ENCODE measurements around the gene LAMB3.

Gene LAMB3

DNA sequence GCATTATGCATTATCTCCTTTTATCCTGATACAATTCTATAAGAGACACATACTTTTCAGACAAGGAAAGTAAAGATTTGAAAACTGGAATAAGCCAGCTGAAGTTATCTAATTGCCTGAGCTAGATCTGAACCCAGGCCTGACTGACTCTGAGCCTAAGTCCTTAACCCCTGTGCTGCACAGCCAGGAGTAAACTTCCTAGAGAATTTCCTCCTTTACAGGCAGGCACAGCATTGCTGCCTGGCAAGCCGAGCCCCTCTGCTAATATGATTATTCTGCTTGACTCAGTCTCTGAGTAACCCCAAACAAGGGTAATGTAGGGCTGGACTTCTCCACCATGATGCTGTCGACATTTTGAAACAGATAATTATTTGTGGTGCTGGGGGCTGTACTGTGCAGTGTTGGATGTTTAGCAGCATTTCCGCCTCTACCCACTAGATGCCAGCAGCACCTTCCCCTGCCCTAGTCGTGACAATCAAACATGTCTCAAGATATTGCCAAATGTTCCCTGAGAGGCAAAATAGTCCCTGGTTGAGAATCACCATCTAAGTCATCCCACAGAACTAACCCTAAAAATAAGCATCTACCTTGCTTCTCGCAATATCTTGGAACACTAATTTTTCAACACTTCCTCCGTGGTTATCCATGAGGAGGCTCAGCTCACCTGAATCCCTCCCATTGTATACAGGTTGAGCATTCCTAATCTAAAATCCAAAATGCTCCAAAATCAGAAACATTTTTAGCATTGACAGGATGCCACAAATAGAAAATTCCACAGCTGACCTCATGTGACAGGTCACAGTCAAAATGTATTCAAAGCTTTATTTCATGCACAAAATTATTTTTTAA lies 50.2 kb downstream of the LAMB3 start:
- FAIRE-seq (peak; percentile 74), DNase-seq (ENCODE audit: insufficient read length, low spot score) (no peak)
- TF ChIP-seq POU2F2 (IDR thresholded peaks at IDR 0.05; ENCODE audit: low read depth, low read length) (no peak), POLR2A (IDR thresholded peaks at IDR 0.05; ENCODE audit: low read depth, low read length) (no peak), TAF1 (IDR thresholded peaks at IDR 0.05; ENCODE audit: low read depth, low read length) (no peak), SPI1 (IDR thresholded peaks at IDR 0.05; ENCODE audit: low read depth, low read length) (no peak), POLR2AphosphoS5 (IDR thresholded peaks at IDR 0.05; ENCODE audit: low read depth, low read length) (no peak), PAX5 (IDR thresholded peaks at IDR 0.05; ENCODE audit: insufficient read depth, low read length, severe bottlenecking) (no peak)

DNA sequence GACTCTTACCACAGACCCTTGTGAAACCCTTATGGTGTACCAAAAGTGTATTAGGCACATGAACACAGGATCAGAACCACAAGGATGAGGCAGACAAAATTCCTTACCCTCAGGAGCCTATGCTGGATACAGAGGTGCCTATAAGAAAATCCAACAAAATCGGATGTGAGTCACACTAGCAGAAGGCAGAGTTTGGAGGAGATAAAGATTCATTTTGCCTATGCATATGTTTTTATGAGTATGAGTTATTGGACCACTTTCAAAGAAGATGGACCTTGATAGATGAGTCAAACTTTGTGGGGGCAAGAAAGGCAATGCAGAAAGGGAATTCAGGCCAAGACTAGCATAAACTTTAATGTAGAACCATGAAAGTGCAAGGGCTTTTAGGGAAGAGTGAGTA lies 51.7 kb downstream of the LAMB3 start:
- DNase-seq (ENCODE audit: insufficient read length, low spot score) = no peak
- TF ChIP-seq SPI1 (IDR thresholded peaks at IDR 0.05; ENCODE audit: low read depth, low read length) (no peak), POLR2AphosphoS5 (IDR thresholded peaks at IDR 0.05; ENCODE audit: low read depth, low read length) (no peak), TAF1 (IDR thresholded peaks at IDR 0.05; ENCODE audit: low read depth, low read length) (no peak), POLR2A (IDR thresholded peaks at IDR 0.05; ENCODE audit: low read depth, low read length) (no peak), PAX5 (IDR thresholded peaks at IDR 0.05; ENCODE audit: insufficient read depth, low read length, severe bottlenecking) (no peak), POU2F2 (IDR thresholded peaks at IDR 0.05; ENCODE audit: low read depth, low read length) (no peak)
- FAIRE-seq = no peak

GRCh38 chr1:209598227-209598626 lies 54.0 kb downstream of the LAMB3 start:
- FAIRE-seq (no peak), DNase-seq (ENCODE audit: insufficient read length, low spot score) (no peak)
- TF ChIP-seq SPI1 (IDR thresholded peaks at IDR 0.05; ENCODE audit: low read depth, low read length) (no peak), PAX5 (IDR thresholded peaks at IDR 0.05; ENCODE audit: insufficient read depth, low read length, severe bottlenecking) (no peak), POLR2A (IDR thresholded peaks at IDR 0.05; ENCODE audit: low read depth, low read length) (no peak), TAF1 (IDR thresholded peaks at IDR 0.05; ENCODE audit: low read depth, low read length) (no peak), POLR2AphosphoS5 (IDR thresholded peaks at IDR 0.05; ENCODE audit: low read depth, low read length) (no peak), POU2F2 (IDR thresholded peaks at IDR 0.05; ENCODE audit: low read depth, low read length) (no peak)

- no peak for FAIRE-seq
These were observed 54.7 kb downstream of the LAMB3 start for GRCh38 chr1:209597499-209597898.

DNA sequence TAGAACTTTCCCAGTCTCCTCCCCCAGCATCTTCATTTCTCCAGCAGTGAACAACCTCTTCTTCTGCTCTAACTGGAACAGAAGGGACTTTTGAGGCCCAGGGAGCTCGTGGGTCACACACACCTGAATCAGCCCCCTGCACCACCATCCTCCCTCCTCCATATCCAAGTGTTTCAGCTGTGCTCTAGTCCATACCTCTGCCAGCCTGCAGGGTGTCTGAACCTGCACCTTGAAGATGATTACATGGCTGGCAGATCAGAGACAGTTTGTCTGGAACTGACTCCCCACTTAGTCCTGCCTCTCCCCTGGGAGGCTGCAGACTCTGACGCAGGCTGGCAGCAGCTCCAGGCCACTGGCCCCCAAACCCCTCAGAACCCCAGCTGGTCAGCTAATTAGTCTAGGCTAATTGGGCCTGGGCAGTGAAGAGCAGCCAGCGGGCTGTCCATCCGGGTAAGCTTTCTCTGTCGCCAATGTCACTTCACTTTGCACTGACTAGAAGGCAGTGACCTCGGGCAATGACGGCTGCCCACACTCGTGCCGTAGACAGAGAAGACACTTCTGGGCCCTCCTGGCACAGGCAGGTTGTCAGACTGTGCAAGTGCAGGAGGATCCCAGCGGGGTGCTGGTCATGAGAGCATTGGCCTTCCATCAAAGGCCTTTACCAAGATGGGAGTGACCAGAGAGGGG lies 56.5 kb downstream of the LAMB3 start:
- no peak for TF ChIP-seq SPI1 (IDR thresholded peaks at IDR 0.05; ENCODE audit: low read depth, low read length)
- TF ChIP-seq POU2F2 (IDR thresholded peaks at IDR 0.05; ENCODE audit: low read depth, low read length) = no peak
- no peak for TF ChIP-seq POLR2A (IDR thresholded peaks at IDR 0.05; ENCODE audit: low read depth, low read length)
- FAIRE-seq (no peak), DNase-seq (ENCODE audit: insufficient read length, low spot score) (no peak)

More at GRCh38 chr1:209597499-209597898, 54.7 kb downstream of the LAMB3 start:
- no peak for DNase-seq (ENCODE audit: insufficient read length, low spot score)
- TF ChIP-seq POLR2A (IDR thresholded peaks at IDR 0.05; ENCODE audit: low read depth, low read length) (no peak), PAX5 (IDR thresholded peaks at IDR 0.05; ENCODE audit: insufficient read depth, low read length, severe bottlenecking) (no peak), TAF1 (IDR thresholded peaks at IDR 0.05; ENCODE audit: low read depth, low read length) (no peak), POLR2AphosphoS5 (IDR thresholded peaks at IDR 0.05; ENCODE audit: low read depth, low read length) (no peak), POU2F2 (IDR thresholded peaks at IDR 0.05; ENCODE audit: low read depth, low read length) (no peak), SPI1 (IDR thresholded peaks at IDR 0.05; ENCODE audit: low read depth, low read length) (no peak)

GRCh38 chr1:209595028-209595427 lies 57.2 kb downstream of the LAMB3 start:
- TF ChIP-seq PAX5 (IDR thresholded peaks at IDR 0.05; ENCODE audit: insufficient read depth, low read length, severe bottlenecking) (no peak), POLR2A (IDR thresholded peaks at IDR 0.05; ENCODE audit: low read depth, low read length) (no peak), POU2F2 (IDR thresholded peaks at IDR 0.05; ENCODE audit: low read depth, low read length) (no peak), TAF1 (IDR thresholded peaks at IDR 0.05; ENCODE audit: low read depth, low read length) (no peak), SPI1 (IDR thresholded peaks at IDR 0.05; ENCODE audit: low read depth, low read length) (no peak), POLR2AphosphoS5 (IDR thresholded peaks at IDR 0.05; ENCODE audit: low read depth, low read length) (no peak)
- FAIRE-seq (no peak), DNase-seq (ENCODE audit: insufficient read length, low spot score) (no peak)

- DNase-seq (ENCODE audit: insufficient read length, low spot score) = no peak
- no peak for TF ChIP-seq SPI1 (IDR thresholded peaks at IDR 0.05; ENCODE audit: low read depth, low read length)
- no peak for TF ChIP-seq PAX5 (IDR thresholded peaks at IDR 0.05; ENCODE audit: insufficient read depth, low read length, severe bottlenecking)
- no peak for TF ChIP-seq TAF1 (IDR thresholded peaks at IDR 0.05; ENCODE audit: low read depth, low read length)
- no peak for FAIRE-seq
These were observed 57.8 kb downstream of the LAMB3 start for GRCh38 chr1:209594440-209594839.

- DNase-seq (ENCODE audit: insufficient read length, low spot score) (no peak), FAIRE-seq (no peak)
- TF ChIP-seq PAX5 (IDR thresholded peaks at IDR 0.05; ENCODE audit: insufficient read depth, low read length, severe bottlenecking) (no peak), POLR2A (IDR thresholded peaks at IDR 0.05; ENCODE audit: low read depth, low read length) (no peak), POLR2AphosphoS5 (IDR thresholded peaks at IDR 0.05; ENCODE audit: low read depth, low read length) (no peak), SPI1 (IDR thresholded peaks at IDR 0.05; ENCODE audit: low read depth, low read length) (no peak)
These were observed 58.5 kb downstream of the LAMB3 start for GRCh38 chr1:209593747-209594146.

- FAIRE-seq (no peak), DNase-seq (ENCODE audit: insufficient read length, low spot score) (no peak)
- TF ChIP-seq POLR2AphosphoS5 (IDR thresholded peaks at IDR 0.05; ENCODE audit: low read depth, low read length) = no peak
- TF ChIP-seq POLR2A (IDR thresholded peaks at IDR 0.05; ENCODE audit: low read depth, low read length) = no peak
- TF ChIP-seq PAX5 (IDR thresholded peaks at IDR 0.05; ENCODE audit: insufficient read depth, low read length, severe bottlenecking) = no peak
- no peak for TF ChIP-seq POU2F2 (IDR thresholded peaks at IDR 0.05; ENCODE audit: low read depth, low read length)
- TF ChIP-seq SPI1 (IDR thresholded peaks at IDR 0.05; ENCODE audit: low read depth, low read length) = no peak
- no peak for TF ChIP-seq TAF1 (IDR thresholded peaks at IDR 0.05; ENCODE audit: low read depth, low read length)
These were observed 61.8 kb downstream of the LAMB3 start for GRCh38 chr1:209590405-209590804.
